ENCODE data around the gene RNU7-1.

RNU7-1 gene

DNA sequence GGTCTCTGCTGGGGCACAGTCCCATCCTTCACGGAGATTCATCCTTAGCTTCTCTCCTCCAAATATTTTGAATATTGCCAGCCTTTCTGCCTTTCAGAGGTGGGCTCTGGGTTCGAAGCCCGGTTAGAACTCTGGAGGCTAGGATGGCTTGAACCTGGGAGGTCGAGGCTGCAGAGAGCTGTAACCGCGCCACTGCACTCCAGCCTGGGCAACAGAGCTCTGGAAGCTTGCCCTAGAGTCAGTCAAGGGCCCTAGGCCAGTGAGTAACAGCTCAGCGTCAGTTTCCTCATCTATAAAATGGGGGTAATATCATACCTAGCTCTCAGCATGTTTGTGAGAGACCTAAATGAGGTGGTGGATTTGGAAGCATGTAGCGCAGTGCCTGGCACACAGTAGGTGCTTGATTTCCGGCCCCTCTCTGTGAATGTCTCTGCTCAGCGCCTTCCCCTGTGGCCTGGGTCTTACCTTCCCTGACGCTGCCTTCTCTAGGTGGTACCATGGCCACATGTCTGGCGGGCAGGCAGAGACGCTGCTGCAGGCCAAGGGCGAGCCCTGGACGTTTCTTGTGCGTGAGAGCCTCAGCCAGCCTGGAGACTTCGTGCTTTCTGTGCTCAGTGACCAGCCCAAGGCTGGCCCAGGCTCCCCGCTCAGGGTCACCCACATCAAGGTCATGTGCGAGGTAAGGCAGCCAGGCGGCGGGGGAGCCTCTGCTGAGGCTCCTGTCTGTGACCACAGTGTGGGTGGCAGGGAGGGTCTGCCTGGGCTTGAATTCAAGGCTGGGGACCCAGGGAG lies 10.9 kb downstream of the RNU7-1 start:
- H3K4me1 ChIP-seq = no peaks in the 10 kb centered on the region
- TF ChIP-seq, protein P1, sequence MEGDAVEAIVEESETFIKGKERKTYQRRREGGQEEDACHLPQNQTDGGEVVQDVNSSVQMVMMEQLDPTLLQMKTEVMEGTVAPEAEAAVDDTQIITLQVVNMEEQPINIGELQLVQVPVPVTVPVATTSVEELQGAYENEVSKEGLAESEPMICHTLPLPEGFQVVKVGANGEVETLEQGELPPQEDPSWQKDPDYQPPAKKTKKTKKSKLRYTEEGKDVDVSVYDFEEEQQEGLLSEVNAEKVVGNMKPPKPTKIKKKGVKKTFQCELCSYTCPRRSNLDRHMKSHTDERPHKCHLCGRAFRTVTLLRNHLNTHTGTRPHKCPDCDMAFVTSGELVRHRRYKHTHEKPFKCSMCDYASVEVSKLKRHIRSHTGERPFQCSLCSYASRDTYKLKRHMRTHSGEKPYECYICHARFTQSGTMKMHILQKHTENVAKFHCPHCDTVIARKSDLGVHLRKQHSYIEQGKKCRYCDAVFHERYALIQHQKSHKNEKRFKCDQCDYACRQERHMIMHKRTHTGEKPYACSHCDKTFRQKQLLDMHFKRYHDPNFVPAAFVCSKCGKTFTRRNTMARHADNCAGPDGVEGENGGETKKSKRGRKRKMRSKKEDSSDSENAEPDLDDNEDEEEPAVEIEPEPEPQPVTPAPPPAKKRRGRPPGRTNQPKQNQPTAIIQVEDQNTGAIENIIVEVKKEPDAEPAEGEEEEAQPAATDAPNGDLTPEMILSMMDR (IDR thresholded peaks at IDR 0.05; ENCODE audit: low read depth, low read length) = no peak
- DNase-seq = no peak
- no peaks in the 10 kb centered on the region for H3K36me3 ChIP-seq
- H3K4me3 ChIP-seq (ENCODE audit: low read depth, low read length) = no peak overlapping the region
- H3K9me3 ChIP-seq = no peaks in the 10 kb centered on the region
- H3K27me3 ChIP-seq = no peaks in the 10 kb centered on the region

DNA sequence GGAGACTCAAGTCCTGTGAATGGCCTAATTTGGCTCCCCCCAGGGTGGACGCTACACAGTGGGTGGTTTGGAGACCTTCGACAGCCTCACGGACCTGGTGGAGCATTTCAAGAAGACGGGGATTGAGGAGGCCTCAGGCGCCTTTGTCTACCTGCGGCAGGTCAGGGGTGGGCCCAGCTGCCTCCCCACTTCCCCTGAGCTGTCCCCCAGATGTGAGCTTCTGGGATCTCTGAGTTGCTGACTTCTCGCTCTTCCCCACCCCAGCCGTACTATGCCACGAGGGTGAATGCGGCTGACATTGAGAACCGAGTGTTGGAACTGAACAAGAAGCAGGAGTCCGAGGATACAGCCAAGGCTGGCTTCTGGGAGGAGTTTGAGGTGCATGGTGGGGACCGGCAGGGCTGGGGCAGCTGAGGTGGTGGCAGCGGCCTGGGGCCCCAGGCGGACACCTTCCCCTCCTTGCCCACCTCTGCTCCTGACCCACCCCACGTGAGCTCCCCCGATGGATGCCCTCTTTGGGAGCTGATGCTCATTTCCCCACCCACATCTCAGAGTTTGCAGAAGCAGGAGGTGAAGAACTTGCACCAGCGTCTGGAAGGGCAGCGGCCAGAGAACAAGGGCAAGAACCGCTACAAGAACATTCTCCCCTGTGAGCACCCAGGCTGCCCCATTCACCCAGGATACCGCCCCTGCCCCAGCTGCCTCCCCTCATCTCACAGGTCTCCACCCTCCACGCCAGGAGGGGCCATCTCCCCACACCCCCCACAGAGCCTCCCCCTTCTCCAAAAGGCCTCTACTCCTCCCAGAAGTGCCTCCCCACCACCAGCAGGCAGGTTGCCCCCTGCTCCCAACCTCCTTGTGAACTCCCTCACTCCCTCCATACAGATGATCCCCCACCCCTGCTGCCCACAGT lies 11.7 kb downstream of the RNU7-1 start:
- Histone ChIP-seq H3K4me1 (no peaks in the 10 kb centered on the region), H3K9me3 (no peaks in the 10 kb centered on the region), H3K36me3 (no peaks in the 10 kb centered on the region), H3K27me3 (no peaks in the 10 kb centered on the region), H3K4me3 (ENCODE audit: low read depth, low read length) (no peak overlapping the region)
- no peak for DNase-seq
- TF ChIP-seq, protein P1 (IDR thresholded peaks at IDR 0.05; ENCODE audit: low read depth, low read length) = no peak

DNA sequence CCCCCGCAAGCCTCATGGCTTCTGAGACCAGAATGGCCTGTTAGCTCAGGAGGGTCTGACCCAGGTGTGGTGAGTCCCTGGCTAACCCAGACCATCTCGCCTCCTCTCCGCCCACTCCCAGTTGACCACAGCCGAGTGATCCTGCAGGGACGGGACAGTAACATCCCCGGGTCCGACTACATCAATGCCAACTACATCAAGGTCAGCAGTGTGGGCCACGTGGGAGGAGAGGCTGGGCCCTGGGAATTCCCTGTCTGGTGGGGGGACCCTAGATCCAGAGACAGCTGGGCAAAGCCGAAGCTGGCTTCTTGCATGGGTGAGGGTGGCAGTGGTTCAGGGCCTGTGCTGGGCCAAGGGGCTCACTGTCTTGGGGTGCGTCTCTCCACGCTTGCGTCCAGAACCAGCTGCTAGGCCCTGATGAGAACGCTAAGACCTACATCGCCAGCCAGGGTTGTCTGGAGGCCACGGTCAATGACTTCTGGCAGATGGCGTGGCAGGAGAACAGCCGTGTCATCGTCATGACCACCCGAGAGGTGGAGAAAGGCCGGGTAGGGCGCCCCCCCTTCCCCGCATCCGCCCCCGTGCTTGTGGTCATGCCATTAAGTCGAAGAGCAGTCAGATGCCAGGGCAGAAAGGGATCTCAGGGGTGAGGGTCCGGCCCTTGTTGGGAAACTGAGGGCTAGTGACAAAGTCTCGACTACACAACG lies 12.6 kb downstream of the RNU7-1 start:
- TF ChIP-seq, protein P1 (IDR thresholded peaks at IDR 0.05; ENCODE audit: low read depth, low read length) = no peak
- Histone ChIP-seq H3K4me1 (peaks cover 4% of the 10 kb centered on the region), H3K4me3 (ENCODE audit: low read depth, low read length) (no peak overlapping the region)

DNA sequence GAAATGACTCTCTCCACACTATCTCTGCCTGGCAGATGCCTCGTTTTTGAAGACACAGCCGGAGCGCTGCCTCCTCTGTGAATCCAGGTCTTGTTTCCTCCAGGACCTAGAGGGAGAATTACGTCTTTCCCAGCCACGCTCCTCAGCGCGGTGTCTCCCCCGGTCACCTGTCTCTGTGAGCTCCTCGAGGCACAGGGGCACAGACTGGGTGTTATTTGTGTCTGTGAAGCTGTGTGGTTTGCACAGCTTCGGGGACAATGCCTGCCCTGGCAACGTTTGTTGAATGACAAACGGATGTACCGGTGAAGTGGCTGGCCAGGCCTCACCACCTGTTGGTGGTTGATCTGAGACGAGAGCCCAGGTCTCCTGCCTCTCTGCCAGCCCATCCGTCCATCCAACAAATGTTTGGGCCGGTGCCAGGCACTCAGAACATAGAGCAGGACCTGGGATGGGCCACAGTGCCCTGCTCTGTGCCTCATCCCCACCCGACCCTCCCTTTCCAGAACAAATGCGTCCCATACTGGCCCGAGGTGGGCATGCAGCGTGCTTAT lies 13.6 kb downstream of the RNU7-1 start:
- H3K27me3 ChIP-seq = no peaks in the 10 kb centered on the region
- H3K4me1 ChIP-seq = peaks cover 11% of the 10 kb centered on the region
- H3K4me3 ChIP-seq (ENCODE audit: low read depth, low read length) = no peak overlapping the region
- DNase-seq = no peak
- no peaks in the 10 kb centered on the region for H3K36me3 ChIP-seq
- TF ChIP-seq, protein P1 (IDR thresholded peaks at IDR 0.05; ENCODE audit: low read depth, low read length) = no peak
- no peaks in the 10 kb centered on the region for H3K9me3 ChIP-seq

More for the DNA sequence above, 12.6 kb downstream of the RNU7-1 start:
- no peak for DNase-seq
- no peaks in the 10 kb centered on the region for H3K9me3 ChIP-seq
- H3K27me3 ChIP-seq = no peaks in the 10 kb centered on the region
- no peaks in the 10 kb centered on the region for H3K36me3 ChIP-seq

DNA sequence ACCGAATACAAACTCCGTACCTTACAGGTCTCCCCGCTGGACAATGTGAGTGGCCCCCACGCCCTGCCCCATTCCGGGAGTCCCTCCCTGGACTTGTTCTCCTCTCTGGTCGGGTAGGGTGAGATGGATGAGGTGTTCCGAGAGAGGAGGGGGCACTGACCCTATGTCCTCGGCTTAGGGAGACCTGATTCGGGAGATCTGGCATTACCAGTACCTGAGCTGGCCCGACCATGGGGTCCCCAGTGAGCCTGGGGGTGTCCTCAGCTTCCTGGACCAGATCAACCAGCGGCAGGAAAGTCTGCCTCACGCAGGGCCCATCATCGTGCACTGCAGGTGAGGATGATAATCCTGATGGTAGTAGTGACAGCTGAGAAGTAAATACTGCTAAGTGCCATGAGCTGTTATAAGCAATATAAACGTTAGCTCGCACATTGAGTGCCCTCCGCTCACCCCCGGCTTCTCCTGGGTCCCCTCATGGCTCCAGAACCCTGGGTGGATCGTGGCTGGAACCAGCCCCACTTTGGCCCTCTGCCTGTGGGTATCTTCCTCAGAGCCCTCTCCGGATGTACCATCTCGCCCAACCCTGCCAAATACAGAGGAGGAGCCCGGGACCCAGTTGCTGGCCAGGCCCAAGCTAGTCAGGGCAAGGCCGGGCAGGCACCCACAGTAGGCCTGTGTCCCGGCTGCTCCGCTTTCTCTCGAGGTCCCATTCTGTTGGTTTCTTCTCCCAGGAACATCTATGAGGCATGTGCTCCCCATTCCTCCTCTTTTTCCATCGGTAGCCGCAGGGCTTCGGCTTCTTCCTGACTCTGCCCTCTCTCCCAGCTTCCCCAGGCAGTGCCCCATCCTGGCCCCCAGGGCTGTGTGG lies 14.4 kb downstream of the RNU7-1 start:
- Histone ChIP-seq H3K9me3 (no peaks in the 10 kb centered on the region), H3K36me3 (no peaks in the 10 kb centered on the region), H3K4me3 (ENCODE audit: low read depth, low read length) (no peak overlapping the region), H3K4me1 (peaks cover 18% of the 10 kb centered on the region), H3K27me3 (no peaks in the 10 kb centered on the region)
- no peak for DNase-seq
- TF ChIP-seq, protein P1 (IDR thresholded peaks at IDR 0.05; ENCODE audit: low read depth, low read length) = no peak

Measured in BE2C (cell line).